Panc1 (cell line): ENCODE measurements around the gene SETDB1.

Source experiments
- TF ChIP-seq, protein P1 (sequence below): fragments of 450-650 bp; IDR thresholded peaks from 2 replicates; pipeline ENCODE4 v1.5.1; 2017; ENCODE audit warnings: mild to moderate bottlenecking
- TF ChIP-seq, protein P2 (sequence below), 2 experiments: IDR thresholded peaks; 2 replicates each; pipeline ENCODE4 v1.6.1; 2011 to 2012; ENCODE audit warnings: low read depth in 2 of 2, control low read depth in 1 of 2, low read length in 1 of 2, mild to moderate bottlenecking in 1 of 2, moderate library complexity in 1 of 2; ENCODE audit not compliant: insufficient read depth in 1 of 2

- TF ChIP-seq, protein P1, sequence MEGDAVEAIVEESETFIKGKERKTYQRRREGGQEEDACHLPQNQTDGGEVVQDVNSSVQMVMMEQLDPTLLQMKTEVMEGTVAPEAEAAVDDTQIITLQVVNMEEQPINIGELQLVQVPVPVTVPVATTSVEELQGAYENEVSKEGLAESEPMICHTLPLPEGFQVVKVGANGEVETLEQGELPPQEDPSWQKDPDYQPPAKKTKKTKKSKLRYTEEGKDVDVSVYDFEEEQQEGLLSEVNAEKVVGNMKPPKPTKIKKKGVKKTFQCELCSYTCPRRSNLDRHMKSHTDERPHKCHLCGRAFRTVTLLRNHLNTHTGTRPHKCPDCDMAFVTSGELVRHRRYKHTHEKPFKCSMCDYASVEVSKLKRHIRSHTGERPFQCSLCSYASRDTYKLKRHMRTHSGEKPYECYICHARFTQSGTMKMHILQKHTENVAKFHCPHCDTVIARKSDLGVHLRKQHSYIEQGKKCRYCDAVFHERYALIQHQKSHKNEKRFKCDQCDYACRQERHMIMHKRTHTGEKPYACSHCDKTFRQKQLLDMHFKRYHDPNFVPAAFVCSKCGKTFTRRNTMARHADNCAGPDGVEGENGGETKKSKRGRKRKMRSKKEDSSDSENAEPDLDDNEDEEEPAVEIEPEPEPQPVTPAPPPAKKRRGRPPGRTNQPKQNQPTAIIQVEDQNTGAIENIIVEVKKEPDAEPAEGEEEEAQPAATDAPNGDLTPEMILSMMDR: no peak
- TF ChIP-seq, protein P2, sequence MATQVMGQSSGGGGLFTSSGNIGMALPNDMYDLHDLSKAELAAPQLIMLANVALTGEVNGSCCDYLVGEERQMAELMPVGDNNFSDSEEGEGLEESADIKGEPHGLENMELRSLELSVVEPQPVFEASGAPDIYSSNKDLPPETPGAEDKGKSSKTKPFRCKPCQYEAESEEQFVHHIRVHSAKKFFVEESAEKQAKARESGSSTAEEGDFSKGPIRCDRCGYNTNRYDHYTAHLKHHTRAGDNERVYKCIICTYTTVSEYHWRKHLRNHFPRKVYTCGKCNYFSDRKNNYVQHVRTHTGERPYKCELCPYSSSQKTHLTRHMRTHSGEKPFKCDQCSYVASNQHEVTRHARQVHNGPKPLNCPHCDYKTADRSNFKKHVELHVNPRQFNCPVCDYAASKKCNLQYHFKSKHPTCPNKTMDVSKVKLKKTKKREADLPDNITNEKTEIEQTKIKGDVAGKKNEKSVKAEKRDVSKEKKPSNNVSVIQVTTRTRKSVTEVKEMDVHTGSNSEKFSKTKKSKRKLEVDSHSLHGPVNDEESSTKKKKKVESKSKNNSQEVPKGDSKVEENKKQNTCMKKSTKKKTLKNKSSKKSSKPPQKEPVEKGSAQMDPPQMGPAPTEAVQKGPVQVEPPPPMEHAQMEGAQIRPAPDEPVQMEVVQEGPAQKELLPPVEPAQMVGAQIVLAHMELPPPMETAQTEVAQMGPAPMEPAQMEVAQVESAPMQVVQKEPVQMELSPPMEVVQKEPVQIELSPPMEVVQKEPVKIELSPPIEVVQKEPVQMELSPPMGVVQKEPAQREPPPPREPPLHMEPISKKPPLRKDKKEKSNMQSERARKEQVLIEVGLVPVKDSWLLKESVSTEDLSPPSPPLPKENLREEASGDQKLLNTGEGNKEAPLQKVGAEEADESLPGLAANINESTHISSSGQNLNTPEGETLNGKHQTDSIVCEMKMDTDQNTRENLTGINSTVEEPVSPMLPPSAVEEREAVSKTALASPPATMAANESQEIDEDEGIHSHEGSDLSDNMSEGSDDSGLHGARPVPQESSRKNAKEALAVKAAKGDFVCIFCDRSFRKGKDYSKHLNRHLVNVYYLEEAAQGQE (IDR thresholded peaks at IDR 0.05; ENCODE audit: insufficient read depth in 1 of 2, low read depth in 2 of 2, low read length in 1 of 2): no peak
Observed at GRCh38 chr1:150976879-150977694, 50.9 kb downstream of the SETDB1 start.
